Activated CD8-positive, alpha-beta memory T cell treated with anti-CD3 and anti-CD28 coated beads for 1 hour (primary cell): ENCODE results near the gene ITGA2.

ENCODE experiments used
- DNase-seq, 2 donors: peaks; one replicate each; pipeline ENCODE4 v3.0.0-alpha.2; 2020; ENCODE audit warnings: low read depth in 1 of 2; ENCODE audit errors: extremely low read depth in 1 of 2

ITGA2 gene

DNA sequence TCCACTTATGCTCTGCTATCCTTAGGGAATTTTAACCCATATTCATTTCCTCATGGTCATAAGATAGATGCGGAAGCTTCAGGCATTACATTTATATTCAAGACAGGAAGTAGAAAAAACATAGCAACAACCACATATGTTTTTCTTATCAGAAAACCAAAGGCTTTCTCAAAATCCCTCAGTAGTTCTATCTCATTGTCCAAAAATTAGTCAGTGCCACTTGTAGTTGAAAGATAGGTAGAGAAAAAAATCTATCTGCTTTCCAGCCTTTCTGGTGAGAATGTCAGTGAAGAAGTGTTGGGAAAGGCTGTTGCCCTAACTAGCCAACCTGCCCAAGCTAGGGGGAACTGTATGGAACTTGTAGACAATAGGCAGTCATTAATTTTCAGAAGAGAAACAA lies 143.9 kb downstream of the ITGA2 start:
- no peak for DNase-seq
